ENCODE data around the gene CNRIP1.

The CNRIP1 gene

DNA sequence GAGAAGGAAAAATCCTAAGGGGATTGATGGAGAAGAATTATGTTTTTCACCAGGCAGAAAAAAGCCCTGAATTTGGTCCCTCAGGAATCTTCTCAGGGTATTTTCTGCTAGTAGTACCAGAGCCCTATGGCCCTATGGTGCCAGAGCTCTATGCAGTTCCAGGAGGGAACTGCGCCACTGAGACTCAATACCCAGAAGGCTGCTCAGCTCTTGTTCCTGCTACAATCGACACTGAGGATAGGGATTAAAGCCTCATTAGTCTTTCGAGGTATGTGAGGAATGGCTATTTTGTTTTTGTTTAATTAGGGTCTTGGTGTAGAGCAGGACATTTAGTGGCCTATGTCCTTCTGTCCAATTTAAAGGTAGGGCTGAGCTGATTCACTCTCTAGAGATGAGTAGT, 45.7 kb downstream of the CNRIP1 start:
- Histone ChIP-seq H3K27ac (no peak overlapping the region), H3K4me3 (ENCODE audit: low read depth, low read length) (no peak overlapping the region)

DNA sequence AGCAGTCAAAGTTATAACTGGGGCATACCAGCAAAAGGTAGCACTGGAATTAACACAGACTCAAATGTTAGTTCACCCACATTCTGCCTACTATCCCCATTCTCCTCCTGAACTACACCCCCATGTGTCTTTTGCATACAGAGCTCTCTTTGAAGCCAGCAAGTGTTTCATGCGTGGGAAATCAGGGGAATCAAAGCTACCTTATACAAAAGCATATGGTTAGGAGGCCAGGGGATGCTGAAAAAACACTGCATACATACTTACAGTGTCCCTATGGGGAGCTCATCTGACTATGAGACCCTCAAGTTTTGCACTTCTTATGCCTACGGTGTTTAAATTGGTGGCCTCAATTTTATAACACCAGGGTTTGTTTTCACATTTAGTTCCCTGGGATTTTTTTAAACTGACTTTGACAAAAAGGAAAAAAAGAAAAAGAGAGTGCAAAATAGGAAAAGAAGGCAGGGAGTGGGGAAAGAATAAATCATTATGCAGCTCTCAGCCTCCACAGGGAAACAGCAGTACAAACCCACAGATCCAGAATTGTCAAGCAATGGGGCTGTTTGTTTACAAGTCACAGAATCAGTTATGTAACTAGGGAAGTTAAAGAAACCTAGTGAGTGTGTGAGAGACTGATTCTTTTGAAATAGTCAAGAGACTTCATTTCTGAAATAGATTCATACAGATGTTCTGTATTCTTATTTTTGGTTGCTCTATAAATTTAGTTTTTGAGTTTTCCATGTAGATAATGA, 47.3 kb downstream of the CNRIP1 start:
- TF ChIP-seq, protein P1, sequence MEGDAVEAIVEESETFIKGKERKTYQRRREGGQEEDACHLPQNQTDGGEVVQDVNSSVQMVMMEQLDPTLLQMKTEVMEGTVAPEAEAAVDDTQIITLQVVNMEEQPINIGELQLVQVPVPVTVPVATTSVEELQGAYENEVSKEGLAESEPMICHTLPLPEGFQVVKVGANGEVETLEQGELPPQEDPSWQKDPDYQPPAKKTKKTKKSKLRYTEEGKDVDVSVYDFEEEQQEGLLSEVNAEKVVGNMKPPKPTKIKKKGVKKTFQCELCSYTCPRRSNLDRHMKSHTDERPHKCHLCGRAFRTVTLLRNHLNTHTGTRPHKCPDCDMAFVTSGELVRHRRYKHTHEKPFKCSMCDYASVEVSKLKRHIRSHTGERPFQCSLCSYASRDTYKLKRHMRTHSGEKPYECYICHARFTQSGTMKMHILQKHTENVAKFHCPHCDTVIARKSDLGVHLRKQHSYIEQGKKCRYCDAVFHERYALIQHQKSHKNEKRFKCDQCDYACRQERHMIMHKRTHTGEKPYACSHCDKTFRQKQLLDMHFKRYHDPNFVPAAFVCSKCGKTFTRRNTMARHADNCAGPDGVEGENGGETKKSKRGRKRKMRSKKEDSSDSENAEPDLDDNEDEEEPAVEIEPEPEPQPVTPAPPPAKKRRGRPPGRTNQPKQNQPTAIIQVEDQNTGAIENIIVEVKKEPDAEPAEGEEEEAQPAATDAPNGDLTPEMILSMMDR (IDR thresholded peaks at IDR 0.05; ENCODE audit: low read depth, low read length), result no peak
- Histone ChIP-seq H3K9me3 (ENCODE audit: severe bottlenecking) (no peaks in the 10 kb centered on the region), H3K27me3 (ENCODE audit: insufficient read depth, low read depth, severe bottlenecking) (no peaks in the 10 kb centered on the region), H3K36me3 (no peaks in the 10 kb centered on the region), H3K4me3 (ENCODE audit: low read depth, low read length) (no peak overlapping the region), H3K27ac (no peak overlapping the region)
- DNase-seq, result no peak

More for the DNA sequence above, 45.7 kb downstream of the CNRIP1 start:
- no peak for DNase-seq
- Histone ChIP-seq H3K27me3 (ENCODE audit: insufficient read depth, low read depth, severe bottlenecking) (no peaks in the 10 kb centered on the region), H3K9me3 (ENCODE audit: severe bottlenecking) (no peaks in the 10 kb centered on the region), H3K36me3 (no peaks in the 10 kb centered on the region)
- TF ChIP-seq, protein P1 (IDR thresholded peaks at IDR 0.05; ENCODE audit: low read depth, low read length), result no peak

DNA sequence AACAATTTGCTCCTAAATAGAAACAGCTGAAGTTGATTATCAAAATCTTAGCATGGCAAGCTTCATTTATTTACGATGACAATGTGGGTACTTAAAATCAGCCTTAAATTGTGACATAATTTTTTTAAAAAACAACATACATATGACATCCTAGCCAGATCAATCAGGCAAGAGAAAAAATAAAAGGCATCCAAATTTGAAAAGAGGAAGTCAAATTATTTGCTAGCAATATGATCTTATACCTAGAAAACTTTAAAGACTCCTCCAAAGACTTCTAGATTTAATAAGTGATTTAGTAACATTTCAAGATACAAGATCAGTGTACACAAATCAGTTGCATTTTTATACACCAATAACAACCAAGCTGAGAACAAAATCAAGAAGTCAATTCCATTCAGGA, 53.1 kb downstream of the CNRIP1 start:
- no peaks in the 10 kb centered on the region for H3K36me3 ChIP-seq
- no peaks in the 10 kb centered on the region for H3K27me3 ChIP-seq (ENCODE audit: insufficient read depth, low read depth, severe bottlenecking)
- no peaks in the 10 kb centered on the region for H3K9me3 ChIP-seq (ENCODE audit: severe bottlenecking)
- TF ChIP-seq, protein P1 (IDR thresholded peaks at IDR 0.05; ENCODE audit: low read depth, low read length), result no peak
- H3K27ac ChIP-seq, result no peak overlapping the region
- DNase-seq, result no peak
- H3K4me3 ChIP-seq (ENCODE audit: low read depth, low read length), result no peak overlapping the region

DNA sequence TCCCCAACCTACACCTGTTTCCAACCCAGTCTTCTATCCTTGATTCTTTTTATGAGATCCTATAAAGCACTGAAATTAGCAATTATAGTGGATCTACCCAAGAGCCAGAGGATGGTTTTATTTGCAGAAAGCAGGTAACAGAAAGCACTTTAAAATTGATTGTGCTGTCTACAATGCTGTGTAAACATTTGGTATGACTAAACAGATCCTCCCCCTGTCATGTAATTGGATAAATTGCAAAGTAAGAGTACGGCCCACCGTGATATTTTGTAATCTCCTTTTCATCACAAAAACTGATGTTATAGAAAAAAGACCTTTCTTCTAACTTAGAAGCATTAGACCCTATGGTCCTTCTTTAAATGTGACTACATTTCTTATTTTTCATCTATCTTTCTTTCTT, 56.1 kb downstream of the CNRIP1 start:
- no peaks in the 10 kb centered on the region for H3K27me3 ChIP-seq (ENCODE audit: insufficient read depth, low read depth, severe bottlenecking)
- H3K27ac ChIP-seq, result no peak overlapping the region
- H3K36me3 ChIP-seq, result no peaks in the 10 kb centered on the region
- no peaks in the 10 kb centered on the region for H3K9me3 ChIP-seq (ENCODE audit: severe bottlenecking)
- TF ChIP-seq, protein P1 (IDR thresholded peaks at IDR 0.05; ENCODE audit: low read depth, low read length), result no peak
- DNase-seq, result no peak
- H3K4me3 ChIP-seq (ENCODE audit: low read depth, low read length), result no peak overlapping the region

DNA sequence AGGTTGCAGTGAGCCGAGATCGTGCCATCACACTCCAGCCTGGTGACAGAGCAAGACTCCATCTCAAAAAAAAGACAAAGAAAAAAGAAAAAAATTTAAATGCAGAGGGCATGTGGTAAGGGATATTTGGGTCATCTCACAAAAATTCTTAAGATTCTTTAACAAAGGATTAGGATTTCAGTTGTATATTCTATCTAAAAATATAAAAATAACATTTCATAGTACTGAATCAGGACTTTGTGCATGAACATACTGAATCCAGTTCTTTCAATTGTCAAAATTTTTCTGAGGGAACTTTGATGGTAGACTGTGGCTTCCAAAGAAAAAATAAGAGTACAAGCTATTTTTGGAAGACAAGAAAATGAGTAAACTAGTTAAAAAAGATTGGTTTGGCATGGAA, 60.9 kb downstream of the CNRIP1 start:
- TF ChIP-seq, protein P1 (IDR thresholded peaks at IDR 0.05; ENCODE audit: low read depth, low read length), result no peak
- Histone ChIP-seq H3K27ac (no peak overlapping the region), H3K36me3 (no peaks in the 10 kb centered on the region), H3K9me3 (ENCODE audit: severe bottlenecking) (no peaks in the 10 kb centered on the region), H3K4me3 (ENCODE audit: low read depth, low read length) (no peak overlapping the region), H3K27me3 (ENCODE audit: insufficient read depth, low read depth, severe bottlenecking) (no peaks in the 10 kb centered on the region)
- no peak for DNase-seq

DNA sequence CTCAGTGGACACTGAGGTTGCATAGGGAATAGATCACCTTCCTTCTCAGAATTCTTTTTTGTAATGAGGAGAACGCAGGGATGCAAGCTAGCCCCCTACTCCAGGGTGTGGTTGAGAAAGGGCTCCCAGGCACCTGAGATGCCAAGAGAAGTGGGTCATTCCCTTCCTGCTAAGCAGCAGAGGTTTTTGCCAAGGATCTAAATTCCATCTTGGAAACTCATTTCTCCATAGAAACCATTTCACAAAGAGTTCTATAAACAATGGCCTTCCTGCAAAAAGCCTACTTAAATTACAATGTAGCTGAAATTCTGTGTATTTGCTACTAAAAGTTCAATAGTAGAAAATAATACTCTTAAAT, 63.7 kb downstream of the CNRIP1 start:
- Histone ChIP-seq H3K27me3 (ENCODE audit: insufficient read depth, low read depth, severe bottlenecking) (no peaks in the 10 kb centered on the region), H3K27ac (no peak overlapping the region), H3K4me3 (ENCODE audit: low read depth, low read length) (no peak overlapping the region), H3K9me3 (ENCODE audit: severe bottlenecking) (no peaks in the 10 kb centered on the region), H3K36me3 (0 out of 2 replicates have a peak, but pooled peaks cover 3% of the 10 kb centered on the region)
- DNase-seq, result no peak
- TF ChIP-seq, protein P1 (IDR thresholded peaks at IDR 0.05; ENCODE audit: low read depth, low read length), result no peak

Data from WERI-Rb-1 (cell line).